Endothelial cell of umbilical vein (primary cell): ENCODE data around the gene NUP43. TPM values are rescaled to one million over a fixed set of nuclear protein-coding genes. Genes with fewer than 3 reads are reported as not detected.

Experiments
- BruUV-seq: library from RNA; stranded (reverse); fragments of 400-500 nt; replicated peaks from 2 replicates; lab custom pipeline; 2021; lab: Mats Ljungman, UMichigan
- CTCF ChIA-PET: fragments of 300-600, 350-600 bp; sonication (Branson Sonifier 250); formaldehyde crosslinking; loops from one replicate; lab custom pipeline; 2021; ENCODE audit warnings: antibody characterized with exemption, inconsistent platforms; lab: Charles Lee
- POLR2A ChIA-PET: fragments of 300-600, 350-600 bp; sonication (Branson Sonifier 250); formaldehyde crosslinking; loops from one replicate; lab custom pipeline; 2021; ENCODE audit warnings: antibody characterized with exemption, inconsistent platforms; lab: Charles Lee
- DNase-seq: peaks from one replicate; pipeline ENCODE4 v3.0.0-alpha.2; 2011; ENCODE audit warnings: low read depth, low spot score
- FAIRE-seq: peaks from 2 replicates; lab custom pipeline; 2011; peaks lifted over from hg19 to GRCh38; lab: Jason Lieb, UNC
- H2AFZ ChIP-seq: 2 replicates; pipeline ENCODE4 v1.6.0; 2012; ENCODE audit warnings: low read depth, low read length, control low read depth, inconsistent platforms
- H3K27ac ChIP-seq: 2 replicates; pipeline ENCODE4 v1.5.1; 2011; ENCODE audit warnings: low read depth, mild to moderate bottlenecking, control low read depth, low read length, moderate library complexity; ENCODE audit not compliant: insufficient read depth
- H3K27me3 ChIP-seq, 2 experiments: 2 replicates each; pipeline versions ENCODE4 v1.6.0 to v1.6.1; 2011; ENCODE audit warnings: low read length in 2 of 2, mixed read lengths in 1 of 2; ENCODE audit not compliant: control insufficient read depth in 2 of 2, insufficient read depth in 2 of 2
- H3K36me3 ChIP-seq, 2 experiments: 2 replicates in 1 of 2; 3 replicates in 1 of 2; pipeline ENCODE4 v1.5.1; 2011; ENCODE audit warnings: low read length in 2 of 2, mild to moderate bottlenecking in 1 of 2, moderate library complexity in 1 of 2; ENCODE audit not compliant: control insufficient read depth in 2 of 2, insufficient read depth in 2 of 2; ENCODE audit errors: extremely low read depth in 1 of 2
- H3K4me1 ChIP-seq: 3 replicates; pipeline ENCODE4 v1.5.1; 2011; ENCODE audit warnings: mild to moderate bottlenecking, low read length; ENCODE audit not compliant: control insufficient read depth, insufficient read depth; ENCODE audit errors: extremely low read depth
- H3K4me2 ChIP-seq: 2 replicates; pipeline ENCODE4 v1.6.1; 2011; ENCODE audit warnings: low read length, control low read depth, mixed read lengths; ENCODE audit not compliant: insufficient read depth
- H3K4me3 ChIP-seq, 3 experiments: fragments of 200-600 bp in 1 of 3; sonication (generic), shearing (Covaris generic) in 1 of 3; replicated peaks in 1 of 3; 2 replicates each; pipeline ENCODE4 v1.5.1; 2011 to 2016; ENCODE audit warnings: control low read depth in 3 of 3, low read length in 3 of 3, mild to moderate bottlenecking in 2 of 3, inconsistent platforms in 1 of 3, low read depth in 1 of 3, moderate library complexity in 1 of 3; ENCODE audit not compliant: insufficient read depth in 1 of 3
- H3K79me2 ChIP-seq: 2 replicates; pipeline ENCODE4 v1.6.0; 2012; ENCODE audit warnings: low read length, inconsistent platforms; ENCODE audit not compliant: control insufficient read depth, insufficient read depth
- H3K9ac ChIP-seq: replicated peaks from 2 replicates; pipeline ENCODE3; 2011; ENCODE audit warnings: low read length, control low read depth; ENCODE audit not compliant: insufficient read depth; ENCODE audit errors: extremely low read depth
- H3K9me1 ChIP-seq: replicated peaks from 3 replicates; pipeline ENCODE4 v1.6.0; 2011; ENCODE audit warnings: mild to moderate bottlenecking, low read length; ENCODE audit not compliant: control insufficient read depth, insufficient read depth; ENCODE audit errors: extremely low read depth
- H3K9me3 ChIP-seq: replicated peaks from 2 replicates; pipeline ENCODE4 v1.5.1; 2012; ENCODE audit warnings: low read length, inconsistent platforms; ENCODE audit not compliant: control insufficient read depth, insufficient read depth
- H4K20me1 ChIP-seq: replicated peaks from 2 replicates; pipeline ENCODE3; 2011; ENCODE audit warnings: mild to moderate bottlenecking, low read length; ENCODE audit not compliant: control insufficient read depth, insufficient read depth; ENCODE audit errors: extremely low read depth
- EZH2 ChIP-seq: IDR thresholded peaks from 2 replicates; pipeline ENCODE4 v1.6.1; 2012; ENCODE audit warnings: borderline replicate concordance, low read depth, mild to moderate bottlenecking, moderate library complexity, low read length, inconsistent platforms; ENCODE audit not compliant: severe bottlenecking
- FOS ChIP-seq: IDR thresholded peaks from 2 replicates; pipeline ENCODE4 v1.6.1; 2011; ENCODE audit warnings: mild to moderate bottlenecking, low read length, moderate library complexity, borderline replicate concordance; ENCODE audit not compliant: insufficient read depth
- GATA2 ChIP-seq: IDR thresholded peaks from 2 replicates; pipeline ENCODE4 v1.7.0; 2011; ENCODE audit warnings: low read depth, mild to moderate bottlenecking, moderate library complexity, mixed read lengths, low read length; ENCODE audit not compliant: insufficient read length, insufficient read depth
- JUN ChIP-seq: IDR thresholded peaks from 2 replicates; pipeline ENCODE4 v1.6.1; 2011; ENCODE audit warnings: borderline replicate concordance, low read depth; ENCODE audit not compliant: insufficient read length, insufficient read depth
- MYC ChIP-seq: IDR thresholded peaks from one replicate; pipeline ENCODE4 v1.6.1; 2011; ENCODE audit warnings: mild to moderate bottlenecking, low read depth, low read length
- POLR2A ChIP-seq: IDR thresholded peaks from 2 replicates; pipeline ENCODE4 v1.6.1; 2012; ENCODE audit warnings: low read depth, mild to moderate bottlenecking, control low read depth, low read length
- POLR2AphosphoS5 ChIP-seq: IDR thresholded peaks from 2 replicates; pipeline ENCODE4 v1.6.1; 2012; ENCODE audit warnings: low read depth, mild to moderate bottlenecking, control low read depth, low read length, moderate library complexity; ENCODE audit not compliant: insufficient read depth
- dilution Hi-C: fragments of 300-500 bp; cut with MboI; formaldehyde crosslinking; loops from one replicate; pipeline ENCODE4 v1.15.0; 2019; ENCODE audit warnings: low sequenced_read_pairs; ENCODE audit not compliant: extremely low pct_ligation_motif_present
- intact Hi-C: fragments of 100-400 bp; cut with micrococcal nuclease; formaldehyde crosslinking; loops from one replicate; pipeline ENCODE4 v1.10.0; 2022
- polyA plus RNA-seq, 4 experiments: library from polyadenylated mRNA; depleted of rRNA in 3 of 4; stranded (reverse) in 3 of 4; unstranded in 1 of 4; fragments of >200 nt; gene quantifications; 2 replicates each; pipeline versions ENCODE4 v1.2.1 to v1.2.3, GENCODE V29; 2011 to 2012; ENCODE audit warnings: missing spikeins in 1 of 4
- total RNA-seq: library from RNA; stranded (reverse); gene quantifications from 2 replicates; pipeline ENCODE4 v1.2.3, GENCODE V29; 2021
- TF ChIP-seq, protein P1 (sequence below), 2 donors: IDR thresholded peaks; 1 replicate in 1 of 2; 2 replicates in 1 of 2; pipeline ENCODE4 v1.5.1; 2011; ENCODE audit warnings: low read length in 2 of 2, mild to moderate bottlenecking in 2 of 2, moderate library complexity in 2 of 2, control low read depth in 1 of 2, inconsistent platforms in 1 of 2, low read depth in 1 of 2; ENCODE audit not compliant: insufficient read depth in 1 of 2; ENCODE audit errors: extremely low read depth in 1 of 2
- TF ChIP-seq, protein P2 (sequence below): IDR thresholded peaks from 2 replicates; pipeline ENCODE4 v1.6.1; 2011; ENCODE audit not compliant: insufficient read depth, insufficient read length

Gene NUP43
- total and polyA plus RNA-seq, 2 donors (not counting 3 experiments of a cell fraction or from before 2014, with no cell fraction given), result 14.9 to 49.0 TPM

DNA sequence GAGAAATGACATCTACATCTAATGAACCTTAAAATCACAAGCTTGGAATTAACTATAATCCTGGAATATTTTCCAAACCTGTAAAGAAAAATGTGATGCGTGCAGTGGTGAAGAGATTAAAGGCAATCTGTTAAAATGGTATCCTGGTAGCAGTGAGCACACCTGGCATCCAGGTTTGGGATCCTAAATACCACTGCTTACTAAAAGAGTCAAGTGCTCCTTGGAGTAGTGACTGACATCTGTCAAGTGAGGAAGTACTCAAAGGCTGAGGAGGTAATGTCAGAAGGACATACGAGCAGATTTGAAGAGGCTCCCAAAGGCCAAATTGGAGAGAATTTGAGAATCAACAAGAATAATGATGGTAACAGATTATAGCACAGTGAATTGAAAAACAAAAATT, 36.0 kb upstream of the NUP43 start:
- BruUV-seq, result no TSS peak
- TF ChIP-seq GATA2, result no peak
- TF ChIP-seq POLR2A, result no peak
- TF ChIP-seq, protein P1, sequence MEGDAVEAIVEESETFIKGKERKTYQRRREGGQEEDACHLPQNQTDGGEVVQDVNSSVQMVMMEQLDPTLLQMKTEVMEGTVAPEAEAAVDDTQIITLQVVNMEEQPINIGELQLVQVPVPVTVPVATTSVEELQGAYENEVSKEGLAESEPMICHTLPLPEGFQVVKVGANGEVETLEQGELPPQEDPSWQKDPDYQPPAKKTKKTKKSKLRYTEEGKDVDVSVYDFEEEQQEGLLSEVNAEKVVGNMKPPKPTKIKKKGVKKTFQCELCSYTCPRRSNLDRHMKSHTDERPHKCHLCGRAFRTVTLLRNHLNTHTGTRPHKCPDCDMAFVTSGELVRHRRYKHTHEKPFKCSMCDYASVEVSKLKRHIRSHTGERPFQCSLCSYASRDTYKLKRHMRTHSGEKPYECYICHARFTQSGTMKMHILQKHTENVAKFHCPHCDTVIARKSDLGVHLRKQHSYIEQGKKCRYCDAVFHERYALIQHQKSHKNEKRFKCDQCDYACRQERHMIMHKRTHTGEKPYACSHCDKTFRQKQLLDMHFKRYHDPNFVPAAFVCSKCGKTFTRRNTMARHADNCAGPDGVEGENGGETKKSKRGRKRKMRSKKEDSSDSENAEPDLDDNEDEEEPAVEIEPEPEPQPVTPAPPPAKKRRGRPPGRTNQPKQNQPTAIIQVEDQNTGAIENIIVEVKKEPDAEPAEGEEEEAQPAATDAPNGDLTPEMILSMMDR (IDR thresholded peaks at IDR 0.05; ENCODE audit: extremely low read depth in 1 of 2, insufficient read depth in 1 of 2, low read depth in 1 of 2, low read length in 2 of 2), result no peak
- no peak for TF ChIP-seq POLR2AphosphoS5
- TF ChIP-seq MYC, result no peak
- TF ChIP-seq, protein P2, sequence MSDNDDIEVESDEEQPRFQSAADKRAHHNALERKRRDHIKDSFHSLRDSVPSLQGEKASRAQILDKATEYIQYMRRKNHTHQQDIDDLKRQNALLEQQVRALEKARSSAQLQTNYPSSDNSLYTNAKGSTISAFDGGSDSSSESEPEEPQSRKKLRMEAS, result no peak
- no peak overlapping the region for H3K9ac ChIP-seq

DNA sequence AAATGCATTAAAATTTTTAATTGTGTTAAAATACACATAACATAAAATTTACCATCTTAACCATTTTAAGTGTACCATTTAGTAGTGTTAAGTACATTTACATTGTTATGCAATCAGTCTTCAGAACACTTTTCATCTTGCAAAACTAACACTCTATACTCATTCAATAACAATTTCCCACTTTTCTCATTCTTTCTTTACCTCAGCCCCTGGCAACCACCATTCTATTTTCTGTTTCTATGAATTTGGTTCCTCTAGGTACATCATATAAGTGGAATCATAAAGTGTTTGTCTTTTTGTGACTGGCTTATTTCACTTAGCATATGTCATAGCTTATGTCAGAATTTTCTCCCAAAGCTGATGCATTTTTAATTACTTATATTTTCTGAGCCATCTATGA, 35.4 kb upstream of the NUP43 start:
- Histone ChIP-seq H3K79me2 (peaks cover 7% of the 10 kb centered on the region), H3K4me2 (no peak overlapping the region), H3K9me3 (no peaks in the 10 kb centered on the region), H3K27ac (no peak overlapping the region), H4K20me1 (no peaks in the 10 kb centered on the region), H3K4me3 (no peak overlapping the region), H3K9ac (no peak overlapping the region), H3K9me1 (no peaks in the 10 kb centered on the region), H2AFZ (no peak overlapping the region), H3K27me3 (no peaks in the 10 kb centered on the region), H3K4me1 (no peaks in the 10 kb centered on the region), H3K36me3 (peaks cover 2 to 3% of the 10 kb centered on the region in 2 experiments)
- dilution Hi-C loops, result no loop called here
- FAIRE-seq, result no peak
- no peak for DNase-seq
- CTCF ChIA-PET, result no interaction called here
- TF ChIP-seq, protein P2, result no peak
- no peak for TF ChIP-seq POLR2A
- no peak for TF ChIP-seq JUN
- no peak for TF ChIP-seq MYC
- no peak for TF ChIP-seq GATA2
- no peak for TF ChIP-seq EZH2
- no peak for TF ChIP-seq FOS
- BruUV-seq, result no TSS peak
- POLR2A ChIA-PET, result no interaction called here
- intact Hi-C loops, result no loop called here

More for the DNA sequence above, 36.0 kb upstream of the NUP43 start:
- FAIRE-seq, result no peak
- dilution Hi-C loops (no loop called here), intact Hi-C loops (no loop called here)
- peaks cover 2 to 3% of the 10 kb centered on the region in 2 experiments for H3K36me3 ChIP-seq
- no peaks in the 10 kb centered on the region for H3K4me1 ChIP-seq
- no peaks in the 10 kb centered on the region for H3K9me3 ChIP-seq
- no peak overlapping the region for H3K4me2 ChIP-seq
- no peak overlapping the region for H2AFZ ChIP-seq
- H4K20me1 ChIP-seq, result no peaks in the 10 kb centered on the region
- no peaks in the 10 kb centered on the region for H3K27me3 ChIP-seq
- H3K79me2 ChIP-seq, result peaks cover 7% of the 10 kb centered on the region
- POLR2A ChIA-PET, result no interaction called here
- H3K27ac ChIP-seq, result no peak overlapping the region
- no peaks in the 10 kb centered on the region for H3K9me1 ChIP-seq
- no peak overlapping the region for H3K4me3 ChIP-seq
- DNase-seq, result no peak
- CTCF ChIA-PET, result no interaction called here
